ENCODE results near the gene CARD11.
"Not testable (repeated sequence)": the region's sequence is repeated elsewhere in the genome, so short reads cannot be mapped to it uniquely, and the experiment has no call there.

CARD11 gene

GRCh38 chr7:3021825-3022224 lies 21.8 kb downstream of the CARD11 start:
- no peak overlapping the region for H3K4me2 ChIP-seq (ENCODE audit: low read length)
- no peak overlapping the region for H3K9ac ChIP-seq
- H3K9me3 ChIP-seq (ENCODE audit: control insufficient read depth, low read length): no peaks in the 10 kb centered on the region
- H3K27ac ChIP-seq: no peak overlapping the region
- H3K4me1 ChIP-seq: no peaks in the 10 kb centered on the region
- no peak for TF ChIP-seq CTCF (IDR thresholded peaks at IDR 0.05)
- H3K36me3 ChIP-seq (ENCODE audit: control insufficient read depth, insufficient read depth, low read length): no peaks in the 10 kb centered on the region
- no peaks in the 10 kb centered on the region for H3K27me3 ChIP-seq (ENCODE audit: control insufficient read depth, insufficient read depth, low read length)
- H3K4me3 ChIP-seq (ENCODE audit: low read depth, low read length): no peak overlapping the region
- no peaks in the 10 kb centered on the region for H3K79me2 ChIP-seq
- no peak overlapping the region for H2AFZ ChIP-seq

- H3K79me2 ChIP-seq; H3K4me3 ChIP-seq (ENCODE audit: low read depth, low read length); H3K27me3 ChIP-seq (ENCODE audit: control insufficient read depth, insufficient read depth, low read length); H3K36me3 ChIP-seq (ENCODE audit: control insufficient read depth, insufficient read depth, low read length); H3K27ac ChIP-seq; H3K9ac ChIP-seq; H3K4me2 ChIP-seq (ENCODE audit: low read length); H3K9me3 ChIP-seq (ENCODE audit: control insufficient read depth, low read length); H2AFZ ChIP-seq; H3K4me1 ChIP-seq: not testable (repeated sequence)
Measured at GRCh38 chr7:3021224-3021623, 22.4 kb downstream of the CARD11 start.

- Histone ChIP-seq H3K27ac (no peak overlapping the region), H3K4me1 (no peaks in the 10 kb centered on the region), H3K4me2 (ENCODE audit: low read length) (no peak overlapping the region), H3K4me3 (ENCODE audit: low read depth, low read length) (no peak overlapping the region), H3K79me2 (no peaks in the 10 kb centered on the region), H3K27me3 (ENCODE audit: control insufficient read depth, insufficient read depth, low read length) (no peaks in the 10 kb centered on the region), H3K36me3 (ENCODE audit: control insufficient read depth, insufficient read depth, low read length) (no peaks in the 10 kb centered on the region), H2AFZ (no peak overlapping the region), H3K9ac (no peak overlapping the region), H3K9me3 (ENCODE audit: control insufficient read depth, low read length) (no peaks in the 10 kb centered on the region)
- no peak for TF ChIP-seq CTCF (IDR thresholded peaks at IDR 0.05)
Measured at GRCh38 chr7:3020416-3020815, 23.3 kb downstream of the CARD11 start.

GRCh38 chr7:3019801-3020200 lies 23.9 kb downstream of the CARD11 start:
- Histone ChIP-seq H3K4me1 (no peaks in the 10 kb centered on the region), H3K4me2 (ENCODE audit: low read length) (no peak overlapping the region), H3K79me2 (no peaks in the 10 kb centered on the region)

GRCh38 chr7:3013975-3014792 lies 29.5 kb downstream of the CARD11 start:
- Histone ChIP-seq H3K4me1 (no peaks in the 10 kb centered on the region), H3K36me3 (ENCODE audit: control insufficient read depth, insufficient read depth, low read length) (no peaks in the 10 kb centered on the region), H3K27ac (no peak overlapping the region), H3K9ac (no peak overlapping the region), H3K27me3 (ENCODE audit: control insufficient read depth, insufficient read depth, low read length) (no peaks in the 10 kb centered on the region), H3K9me3 (ENCODE audit: control insufficient read depth, low read length) (no peaks in the 10 kb centered on the region), H2AFZ (no peak overlapping the region), H3K4me2 (ENCODE audit: low read length) (no peak overlapping the region), H3K4me3 (ENCODE audit: low read depth, low read length) (no peak overlapping the region), H3K79me2 (no peaks in the 10 kb centered on the region)
- no peak for TF ChIP-seq CTCF (IDR thresholded peaks at IDR 0.05)

More at GRCh38 chr7:3019801-3020200, 23.9 kb downstream of the CARD11 start:
- Histone ChIP-seq H3K9me3 (ENCODE audit: control insufficient read depth, low read length) (no peaks in the 10 kb centered on the region), H3K36me3 (ENCODE audit: control insufficient read depth, insufficient read depth, low read length) (no peaks in the 10 kb centered on the region), H3K27me3 (ENCODE audit: control insufficient read depth, insufficient read depth, low read length) (no peaks in the 10 kb centered on the region), H3K27ac (no peak overlapping the region), H3K4me3 (ENCODE audit: low read depth, low read length) (no peak overlapping the region), H3K9ac (no peak overlapping the region), H2AFZ (no peak overlapping the region)
- TF ChIP-seq CTCF (IDR thresholded peaks at IDR 0.05): no peak

Data from parathyroid adenoma (tissue), 2 donors.